Measurements from ENCODE around the gene CACNG8.
A peak's percentile ranks its signal among the peaks of the same experiment; 100 is the strongest.
"Not testable (repeated sequence)": the region's sequence is repeated elsewhere in the genome, so short reads cannot be mapped to it uniquely, and the experiment has no call there.

CACNG8 gene

GRCh38 chr19:53962887-53963431 is at the start of gene CACNG8:
CACNG8 (plus strand) TSS chr19:53962937.
- no peak for DNase-seq

GRCh38 chr19:53915000-53915399 is 47.7 kb upstream of the CACNG8 start:
- DNase-seq = no peak

GRCh38 chr19:53916004-53916403 is 46.7 kb upstream of the CACNG8 start:
- no peak for DNase-seq

GRCh38 chr19:53917356-53917755 is 45.4 kb upstream of the CACNG8 start:
- no peak for DNase-seq

GRCh38 chr19:53927739-53928138 is 35.0 kb upstream of the CACNG8 start:
- no peak for DNase-seq

GRCh38 chr19:53936029-53936428 is 26.7 kb upstream of the CACNG8 start:
- DNase-seq = no peak

- no peak for DNase-seq
These were observed 20.5 kb upstream of the CACNG8 start for GRCh38 chr19:53942001-53942786.

- no peak for DNase-seq
These were observed 18.3 kb upstream of the CACNG8 start for GRCh38 chr19:53944416-53944815.

GRCh38 chr19:53944933-53945332 is 17.8 kb upstream of the CACNG8 start:
- DNase-seq = no peak

- no peak for DNase-seq
These were observed 17.3 kb upstream of the CACNG8 start for GRCh38 chr19:53945441-53945840.

- no peak for DNase-seq
These were observed 16.7 kb upstream of the CACNG8 start for GRCh38 chr19:53945998-53946397.

GRCh38 chr19:53947624-53948023 is 15.1 kb upstream of the CACNG8 start:
- no peak for DNase-seq

- DNase-seq = not testable (repeated sequence)
These were observed 14.1 kb upstream of the CACNG8 start for GRCh38 chr19:53948611-53949010.

- no peak for DNase-seq
These were observed 11.3 kb upstream of the CACNG8 start for GRCh38 chr19:53951436-53951835.

GRCh38 chr19:53951947-53952346 is 10.8 kb upstream of the CACNG8 start:
- no peak for DNase-seq

- no peak for DNase-seq
These were observed 9.4 kb upstream of the CACNG8 start for GRCh38 chr19:53953383-53953782.

GRCh38 chr19:53957448-53958167 is 5.1 kb upstream of the CACNG8 start:
- no peak for DNase-seq

- DNase-seq = peak; percentile 20
These were observed 4.6 kb upstream of the CACNG8 start for GRCh38 chr19:53958168-53958571.

- DNase-seq = no peak
These were observed 3.6 kb upstream of the CACNG8 start for GRCh38 chr19:53958823-53959757.

GRCh38 chr19:53960187-53960586 is 2.5 kb upstream of the CACNG8 start:
- DNase-seq = no peak

GRCh38 chr19:53960886-53961285 is 1.9 kb upstream of the CACNG8 start:
- no peak for DNase-seq

- no peak for DNase-seq
These were observed 997 bp upstream of the CACNG8 start for GRCh38 chr19:53961523-53962356.

Measured in NCI-H1092 treated with DMSO at 0.1 percent for 48 hours (cell line).